ENCODE data around the gene SLC12A3.

The SLC12A3 gene

DNA sequence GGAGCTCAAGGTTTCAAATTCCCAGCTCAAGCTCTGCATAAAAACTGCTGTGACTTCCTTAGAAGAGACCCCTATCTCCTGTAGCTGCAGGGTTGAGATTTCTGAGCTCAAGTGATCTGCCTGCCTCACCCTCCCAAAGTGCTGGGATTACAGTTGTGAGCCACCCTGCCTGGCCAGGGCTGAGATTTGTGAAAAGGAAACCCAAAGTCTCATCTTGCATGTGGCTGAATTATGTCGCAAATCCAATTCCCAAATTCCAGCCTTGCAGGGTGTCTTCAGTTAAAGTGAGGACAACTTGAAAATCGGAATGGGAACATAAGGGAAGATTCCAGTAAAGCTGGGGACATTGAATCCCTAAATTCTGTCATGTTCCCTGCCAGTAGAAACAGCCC is 82.6 kb downstream of the SLC12A3 start:
- TF ChIP-seq, protein P1, sequence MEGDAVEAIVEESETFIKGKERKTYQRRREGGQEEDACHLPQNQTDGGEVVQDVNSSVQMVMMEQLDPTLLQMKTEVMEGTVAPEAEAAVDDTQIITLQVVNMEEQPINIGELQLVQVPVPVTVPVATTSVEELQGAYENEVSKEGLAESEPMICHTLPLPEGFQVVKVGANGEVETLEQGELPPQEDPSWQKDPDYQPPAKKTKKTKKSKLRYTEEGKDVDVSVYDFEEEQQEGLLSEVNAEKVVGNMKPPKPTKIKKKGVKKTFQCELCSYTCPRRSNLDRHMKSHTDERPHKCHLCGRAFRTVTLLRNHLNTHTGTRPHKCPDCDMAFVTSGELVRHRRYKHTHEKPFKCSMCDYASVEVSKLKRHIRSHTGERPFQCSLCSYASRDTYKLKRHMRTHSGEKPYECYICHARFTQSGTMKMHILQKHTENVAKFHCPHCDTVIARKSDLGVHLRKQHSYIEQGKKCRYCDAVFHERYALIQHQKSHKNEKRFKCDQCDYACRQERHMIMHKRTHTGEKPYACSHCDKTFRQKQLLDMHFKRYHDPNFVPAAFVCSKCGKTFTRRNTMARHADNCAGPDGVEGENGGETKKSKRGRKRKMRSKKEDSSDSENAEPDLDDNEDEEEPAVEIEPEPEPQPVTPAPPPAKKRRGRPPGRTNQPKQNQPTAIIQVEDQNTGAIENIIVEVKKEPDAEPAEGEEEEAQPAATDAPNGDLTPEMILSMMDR (conservative IDR thresholded peaks at IDR 0.05; ENCODE audit: low read depth, low read length), result no peak
- no peak overlapping the region for H3K4me3 ChIP-seq (ENCODE audit: low read depth, low read length)
- no peak for DNase-seq (ENCODE audit: low read depth)

DNA sequence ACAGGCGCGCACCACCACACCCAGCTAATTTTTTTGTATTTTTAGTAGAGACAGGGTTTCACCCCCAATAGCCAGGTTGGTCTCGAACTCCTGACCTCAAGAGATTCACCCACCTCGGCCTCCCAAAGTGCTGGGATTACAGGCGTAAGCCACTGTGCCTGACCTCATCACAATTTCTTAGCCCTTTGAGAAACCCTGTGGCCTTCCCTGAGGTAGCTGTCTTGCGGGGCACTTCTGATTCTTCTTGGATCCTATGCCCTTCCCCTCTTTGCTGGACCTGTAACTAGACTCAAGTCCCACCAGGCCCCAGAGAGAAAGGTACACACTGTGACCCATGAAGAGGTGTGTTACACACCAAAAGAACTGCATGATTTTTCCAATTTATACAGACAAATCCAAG is 83.2 kb downstream of the SLC12A3 start:
- DNase-seq (ENCODE audit: low read depth), result no peak
- TF ChIP-seq, protein P1 (conservative IDR thresholded peaks at IDR 0.05; ENCODE audit: low read depth, low read length), result no peak
- H3K4me3 ChIP-seq (ENCODE audit: low read depth, low read length), result no peak overlapping the region

DNA sequence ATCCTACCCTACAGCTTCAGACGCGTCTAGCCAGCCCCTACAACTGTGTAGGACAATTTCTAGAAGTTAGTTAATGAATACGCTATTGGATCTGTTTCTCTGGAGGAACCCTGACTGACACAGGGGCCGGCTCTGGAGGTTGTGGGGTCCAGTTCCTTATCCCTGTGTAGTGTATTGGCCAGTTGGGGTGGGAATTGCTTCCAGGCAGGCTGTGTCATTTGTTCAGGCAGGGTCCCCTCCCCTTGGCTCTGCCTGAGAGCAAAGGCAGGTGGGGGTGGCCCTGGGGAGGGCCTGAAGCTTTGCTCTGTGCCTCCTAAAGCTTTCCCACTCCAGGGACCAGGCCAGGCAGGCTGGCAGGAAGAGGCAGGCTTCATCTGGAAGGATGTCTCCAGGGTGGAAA is 85.0 kb downstream of the SLC12A3 start:
- H3K4me3 ChIP-seq (ENCODE audit: low read depth, low read length), result no peak overlapping the region
- TF ChIP-seq, protein P1 (conservative IDR thresholded peaks at IDR 0.05; ENCODE audit: low read depth, low read length), result no peak
- no peak for DNase-seq (ENCODE audit: low read depth)

DNA sequence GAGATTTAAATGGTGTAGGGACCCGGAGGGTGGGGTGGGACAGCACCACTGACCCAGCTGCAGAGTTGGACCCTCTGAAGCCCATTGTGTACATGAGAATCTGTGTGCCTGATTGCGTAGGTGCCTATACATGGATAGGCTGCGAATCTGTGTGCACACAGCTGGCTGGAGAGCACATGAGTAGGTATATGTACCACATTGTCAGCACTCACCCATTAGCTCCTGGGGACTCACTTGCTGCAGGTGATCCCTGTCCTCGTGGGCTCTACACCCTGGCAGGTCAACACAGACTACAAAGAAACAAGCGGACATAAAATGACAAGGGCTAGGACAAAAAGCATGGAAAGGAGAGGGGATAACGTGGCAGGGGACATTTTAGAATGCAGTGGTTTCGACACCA is 85.4 kb downstream of the SLC12A3 start:
- H3K4me3 ChIP-seq (ENCODE audit: low read depth, low read length), result no peak overlapping the region
- DNase-seq (ENCODE audit: low read depth), result no peak
- TF ChIP-seq, protein P1 (conservative IDR thresholded peaks at IDR 0.05; ENCODE audit: low read depth, low read length), result no peak

DNA sequence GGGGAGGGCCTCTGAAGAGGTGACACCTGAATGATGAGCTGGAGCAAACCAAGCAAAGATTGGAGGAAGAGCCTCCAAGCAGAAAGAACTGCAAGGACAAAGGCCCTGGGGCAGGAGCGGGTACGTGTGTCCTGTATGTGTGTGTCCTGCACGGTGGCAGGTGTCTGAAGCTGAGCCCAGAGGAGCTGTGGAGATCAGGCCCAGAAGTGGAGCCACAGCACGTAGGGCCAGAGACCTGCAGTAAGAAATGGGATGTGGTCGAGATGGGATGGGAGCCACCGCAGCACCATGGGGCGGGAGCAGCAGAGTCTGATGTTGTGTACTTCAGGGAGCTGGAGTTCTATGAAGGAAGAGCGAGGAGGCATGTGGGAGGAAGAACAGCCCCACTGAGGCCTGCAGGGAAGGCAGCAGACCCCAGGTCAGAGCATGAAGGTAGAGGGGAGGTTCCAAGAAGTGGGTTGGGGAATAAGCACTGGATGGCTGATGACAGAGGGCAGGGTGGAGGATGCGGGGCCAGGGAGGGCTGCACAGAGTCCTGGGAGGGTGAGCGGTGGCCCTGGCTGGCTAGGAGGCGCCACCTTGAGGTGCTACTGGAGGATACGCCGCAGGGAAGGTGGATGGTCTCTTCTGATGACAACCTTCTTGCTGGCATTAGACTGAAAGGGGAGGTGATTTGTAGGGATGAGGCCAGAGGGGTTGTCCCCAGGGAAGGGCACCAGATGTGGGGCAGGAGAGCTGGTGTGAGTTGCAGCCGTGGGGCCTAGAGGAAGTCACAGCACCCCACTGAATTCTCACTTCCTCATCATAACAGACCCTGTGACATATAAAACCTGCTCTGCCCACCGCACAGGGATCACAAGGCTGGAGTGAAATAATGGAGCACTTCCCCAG is 86.1 kb downstream of the SLC12A3 start:
- DNase-seq (ENCODE audit: low read depth), result peak; percentile 74
- TF ChIP-seq, protein P1 (conservative IDR thresholded peaks at IDR 0.05; ENCODE audit: low read depth, low read length), result peak; percentile 86
- H3K4me3 ChIP-seq (ENCODE audit: low read depth, low read length), result no peak overlapping the region

DNA sequence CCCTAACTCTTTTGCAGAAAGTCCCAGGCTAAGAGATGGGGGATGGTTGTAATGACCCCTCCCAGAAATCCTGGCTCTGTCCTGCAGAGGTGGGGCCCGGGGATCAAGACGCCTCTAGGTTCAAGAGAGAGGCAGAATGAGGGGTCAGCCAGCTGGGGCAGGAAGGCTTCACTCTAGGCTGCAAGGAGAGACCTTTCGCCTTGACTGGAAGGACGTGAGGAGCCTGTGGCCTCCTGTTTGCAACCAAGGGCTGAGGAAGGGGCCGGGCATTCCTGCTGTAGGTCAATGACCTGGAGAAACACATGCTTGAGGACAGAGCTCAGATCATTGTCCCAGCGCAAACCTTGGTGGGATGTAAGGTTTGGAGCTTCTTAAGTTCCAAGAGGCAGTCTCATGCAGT is 88.0 kb downstream of the SLC12A3 start:
- no peak for DNase-seq (ENCODE audit: low read depth)
- no peak overlapping the region for H3K4me3 ChIP-seq (ENCODE audit: low read depth, low read length)
- TF ChIP-seq, protein P1 (conservative IDR thresholded peaks at IDR 0.05; ENCODE audit: low read depth, low read length), result no peak

DNA sequence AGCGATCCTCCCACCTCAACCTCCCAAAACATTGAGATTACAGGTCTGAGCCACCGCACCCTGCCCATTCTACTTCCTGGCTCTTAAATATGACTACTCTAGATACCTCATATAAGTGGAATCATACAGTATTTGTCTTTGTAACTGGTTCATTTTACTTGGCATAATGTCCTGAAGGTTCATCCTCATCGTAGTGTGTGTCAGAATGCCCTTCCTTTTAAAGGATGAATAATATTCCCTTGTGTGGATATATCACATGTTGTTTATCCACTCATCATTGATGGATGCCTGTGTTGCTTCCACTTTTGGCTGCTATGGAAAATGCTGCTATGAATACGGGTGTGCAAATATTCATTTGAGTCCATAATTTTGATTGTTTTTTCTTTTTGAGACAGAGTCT is 91.1 kb downstream of the SLC12A3 start:
- no peak for DNase-seq (ENCODE audit: low read depth)
- TF ChIP-seq, protein P1 (conservative IDR thresholded peaks at IDR 0.05; ENCODE audit: low read depth, low read length), result no peak
- no peak overlapping the region for H3K4me3 ChIP-seq (ENCODE audit: low read depth, low read length)
